Endothelial cell (in vitro differentiated cells): ENCODE measurements around the gene IFIT1B. TPM values are rescaled to one million over a fixed set of nuclear protein-coding genes. Genes with fewer than 3 reads are reported as not detected.

Experiments
- DNase-seq: peaks from one replicate; pipeline ENCODE4 v3.0.0; 2021; ENCODE audit warnings: low spot score
- H3K27ac Mint-ChIP-seq: one replicate; pipeline ENCODE4 v1.8.0; 2021; ENCODE audit warnings: mixed read lengths, inconsistent platforms; ENCODE audit not compliant: unreplicated experiment
- H3K27me3 Mint-ChIP-seq: one replicate; pipeline ENCODE4 v1.8.0; 2021; ENCODE audit warnings: mild to moderate bottlenecking, moderate library complexity, mixed read lengths, inconsistent platforms; ENCODE audit not compliant: unreplicated experiment
- H3K36me3 Mint-ChIP-seq: one replicate; pipeline ENCODE4 v1.8.0; 2021; ENCODE audit warnings: mild to moderate bottlenecking, low read depth, mixed read lengths, inconsistent platforms; ENCODE audit not compliant: unreplicated experiment
- H3K4me1 Mint-ChIP-seq: one replicate; pipeline ENCODE4 v1.8.0; 2021; ENCODE audit warnings: mild to moderate bottlenecking, mixed read lengths, inconsistent platforms; ENCODE audit not compliant: unreplicated experiment
- H3K4me3 Mint-ChIP-seq: one replicate; pipeline ENCODE4 v1.8.0; 2021; ENCODE audit warnings: mild to moderate bottlenecking, mixed read lengths, inconsistent platforms; ENCODE audit not compliant: unreplicated experiment
- H3K9me3 Mint-ChIP-seq: one replicate; pipeline ENCODE4 v1.8.0; 2021; ENCODE audit warnings: mixed read lengths, inconsistent platforms; ENCODE audit not compliant: unreplicated experiment
- CTCF ChIP-seq: fragments of 200-600 bp; sonication (generic); IDR thresholded peaks from one replicate; pipeline ENCODE4 v1.5.0; 2021; ENCODE audit warnings: antibody characterized with exemption; ENCODE audit not compliant: unreplicated experiment
- total RNA-seq: library from RNA; stranded (reverse); fragmentation: NEBNext Ultra II Directional; extraction: Animal tissue kit (Norgen Biotek cat#: 25700); gene quantifications from one replicate; pipeline ENCODE4 v1.2.1, GENCODE V29; 2021; ENCODE audit not compliant: unreplicated experiment

The IFIT1B gene
- total RNA-seq, 1 donor from 2014 or later, result not detected

- no peak overlapping the region for H3K27ac Mint-ChIP-seq
- no peaks in the 10 kb centered on the region for H3K9me3 Mint-ChIP-seq
- peaks cover 26% of the 10 kb centered on the region for H3K36me3 Mint-ChIP-seq
- H3K4me3 Mint-ChIP-seq, result peak overlapping the region; percentile 53
- DNase-seq, result no peak
- peaks cover 33% of the 10 kb centered on the region for H3K4me1 Mint-ChIP-seq
- TF ChIP-seq CTCF, result no peak
- peaks cover 4% of the 10 kb centered on the region for H3K27me3 Mint-ChIP-seq
Measured at GRCh38 chr10:89339875-89340274, 38.0 kb upstream of the IFIT1B start.

- no peak for DNase-seq
- peaks cover 42% of the 10 kb centered on the region for H3K4me1 Mint-ChIP-seq
- no peak overlapping the region for H3K4me3 Mint-ChIP-seq
- H3K9me3 Mint-ChIP-seq, result no peaks in the 10 kb centered on the region
- peaks cover 2% of the 10 kb centered on the region for H3K27me3 Mint-ChIP-seq
- H3K36me3 Mint-ChIP-seq, result peaks cover 26% of the 10 kb centered on the region
- H3K27ac Mint-ChIP-seq, result no peak overlapping the region
- TF ChIP-seq CTCF, result no peak
Measured at GRCh38 chr10:89341649-89342048, 36.2 kb upstream of the IFIT1B start.

- H3K27me3 Mint-ChIP-seq, result peaks cover 6% of the 10 kb centered on the region
- no peak for TF ChIP-seq CTCF
- no peak for DNase-seq
- H3K9me3 Mint-ChIP-seq, result no peaks in the 10 kb centered on the region
- peaks cover 49% of the 10 kb centered on the region for H3K4me1 Mint-ChIP-seq
- H3K36me3 Mint-ChIP-seq, result peaks cover 26% of the 10 kb centered on the region
- H3K4me3 Mint-ChIP-seq, result no peak overlapping the region
- peak overlapping the region; percentile 76 for H3K27ac Mint-ChIP-seq
Measured at GRCh38 chr10:89342206-89342958, 35.5 kb upstream of the IFIT1B start.

- Mint-ChIP-seq H3K4me1 (peaks cover 57% of the 10 kb centered on the region), H3K27me3 (peaks cover 6% of the 10 kb centered on the region), H3K4me3 (no peak overlapping the region), H3K9me3 (no peaks in the 10 kb centered on the region), H3K36me3 (peaks cover 23% of the 10 kb centered on the region), H3K27ac (peak overlapping the region; percentile 43)
- DNase-seq, result no peak
- no peak for TF ChIP-seq CTCF
Measured at GRCh38 chr10:89343089-89343767, 34.6 kb upstream of the IFIT1B start.

- Mint-ChIP-seq H3K9me3 (no peaks in the 10 kb centered on the region), H3K27ac (peak overlapping the region; percentile 76), H3K4me1 (peaks cover 61% of the 10 kb centered on the region), H3K4me3 (no peak overlapping the region), H3K27me3 (peaks cover 4% of the 10 kb centered on the region), H3K36me3 (peaks cover 14% of the 10 kb centered on the region)
- no peak for DNase-seq
- no peak for TF ChIP-seq CTCF
Measured at GRCh38 chr10:89344156-89344555, 33.7 kb upstream of the IFIT1B start.
